ENCODE data around the gene SLC25A26.
"Not testable (repeated sequence)": the region's sequence is repeated elsewhere in the genome, so short reads cannot be mapped to it uniquely, and the experiment has no call there.

DNA sequence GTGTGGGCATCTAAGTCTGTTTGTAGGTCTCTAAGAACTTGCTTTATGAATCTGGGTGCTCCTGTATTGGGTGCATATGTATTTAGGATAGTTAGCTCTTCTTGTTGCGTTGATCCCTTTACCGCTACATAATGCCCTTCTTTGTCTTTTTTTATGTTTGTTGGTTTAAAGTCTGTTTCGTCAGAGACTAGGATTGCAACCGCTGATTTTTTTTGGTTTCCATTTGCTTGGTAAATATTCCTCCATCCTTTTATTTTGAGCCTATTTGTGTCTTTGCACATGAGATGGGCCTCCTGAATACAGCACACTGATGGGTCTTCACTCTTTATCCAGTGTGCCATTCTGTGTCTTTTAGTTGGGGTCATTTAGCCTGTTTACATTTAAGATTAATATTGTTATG is 71.1 kb downstream of the SLC25A26 start:
- TF ChIP-seq, protein P1, sequence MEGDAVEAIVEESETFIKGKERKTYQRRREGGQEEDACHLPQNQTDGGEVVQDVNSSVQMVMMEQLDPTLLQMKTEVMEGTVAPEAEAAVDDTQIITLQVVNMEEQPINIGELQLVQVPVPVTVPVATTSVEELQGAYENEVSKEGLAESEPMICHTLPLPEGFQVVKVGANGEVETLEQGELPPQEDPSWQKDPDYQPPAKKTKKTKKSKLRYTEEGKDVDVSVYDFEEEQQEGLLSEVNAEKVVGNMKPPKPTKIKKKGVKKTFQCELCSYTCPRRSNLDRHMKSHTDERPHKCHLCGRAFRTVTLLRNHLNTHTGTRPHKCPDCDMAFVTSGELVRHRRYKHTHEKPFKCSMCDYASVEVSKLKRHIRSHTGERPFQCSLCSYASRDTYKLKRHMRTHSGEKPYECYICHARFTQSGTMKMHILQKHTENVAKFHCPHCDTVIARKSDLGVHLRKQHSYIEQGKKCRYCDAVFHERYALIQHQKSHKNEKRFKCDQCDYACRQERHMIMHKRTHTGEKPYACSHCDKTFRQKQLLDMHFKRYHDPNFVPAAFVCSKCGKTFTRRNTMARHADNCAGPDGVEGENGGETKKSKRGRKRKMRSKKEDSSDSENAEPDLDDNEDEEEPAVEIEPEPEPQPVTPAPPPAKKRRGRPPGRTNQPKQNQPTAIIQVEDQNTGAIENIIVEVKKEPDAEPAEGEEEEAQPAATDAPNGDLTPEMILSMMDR (IDR thresholded peaks at IDR 0.05), result not testable (repeated sequence)
- not testable (repeated sequence) for TF ChIP-seq POLR2A, POLR2AphosphoS5 (IDR thresholded peaks at IDR 0.05)
